Esophagus muscularis mucosa (tissue), 4 donors: ENCODE measurements around the gene C2CD4C. TPM values are rescaled to one million over a fixed set of nuclear protein-coding genes. Genes with fewer than 3 reads are reported as not detected.
"Not testable (repeated sequence)": the region's sequence is repeated elsewhere in the genome, so short reads cannot be mapped to it uniquely, and the experiment has no call there.

Experiments used
- DNase-seq: peaks from one replicate; pipeline ENCODE4 v3.0.0-alpha.2; 2017; ENCODE audit errors: extremely low spot score
- H3K27ac ChIP-seq, 4 donors: fragments of 200-600 bp; sonication (generic); replicated peaks in 1 of 4; 1 replicate in 3 of 4; 2 replicates in 1 of 4; pipeline ENCODE4 v1.5.1; 2016 to 2019; ENCODE audit warnings: mild to moderate bottlenecking in 1 of 4
- H3K27me3 ChIP-seq, 4 donors: fragments of 200-600 bp; sonication (generic); one replicate each; pipeline versions ENCODE4 v1.5.1 to v1.6.0; 2016 to 2019
- H3K36me3 ChIP-seq, 4 donors: fragments of 200-600 bp; sonication (generic); one replicate each; pipeline ENCODE4 v1.5.1; 2016 to 2019
- H3K4me1 ChIP-seq, 4 donors: fragments of 200-600 bp; sonication (generic); one replicate each; pipeline ENCODE4 v1.5.1; 2016 to 2019
- H3K4me3 ChIP-seq, 4 donors: fragments of 200-600 bp; sonication (generic); 1 replicate in 2 of 4; 2 replicates in 2 of 4; pipeline ENCODE4 v1.5.1; 2016 to 2019; ENCODE audit warnings: mild to moderate bottlenecking in 4 of 4, moderate library complexity in 1 of 4
- H3K9me3 ChIP-seq, 4 donors: fragments of 200-600 bp; sonication (generic); 1 replicate in 3 of 4; 2 replicates in 1 of 4; pipeline ENCODE4 v1.5.1; 2016 to 2019
- EP300 ChIP-seq: sonication (generic); formaldehyde crosslinking; IDR thresholded peaks from one replicate; pipeline ENCODE4 v1.6.1; 2017; ENCODE audit warnings: antibody characterized with exemption
- POLR2A ChIP-seq: fragments of 450-650 bp; IDR thresholded peaks from one replicate; pipeline ENCODE4 v1.6.1; 2017; ENCODE audit warnings: antibody characterized with exemption, moderate library complexity, mild to moderate bottlenecking, low read depth
- POLR2AphosphoS5 ChIP-seq, 2 donors: sonication (generic); formaldehyde crosslinking; IDR thresholded peaks; one replicate each; pipeline ENCODE4 v1.6.1; 2017; ENCODE audit warnings: antibody characterized with exemption in 2 of 2
- WGBS: methylation state at CpG from one replicate; pipeline ENCODE4 v1.1.5; 2018; 5-methylcytosine and 5-hydroxymethylcytosine counted together
- intact Hi-C: fragments of 100-400 bp; cut with DNase I; formaldehyde crosslinking; loops from one replicate; pipeline ENCODE4 v1.15.1; 2023
- total RNA-seq, 4 donors: library from RNA; depleted of rRNA; stranded (reverse); fragments of >200 nt; gene quantifications; one replicate each; pipeline versions ENCODE4 v1.1.0 to v1.2.1, GENCODE V29; 2016
- TF ChIP-seq, protein P1 (sequence below), 3 experiments: fragments of 200-600 bp in 2 of 3; fragments of 450-650 bp in 1 of 3; sonication (generic) in 2 of 3; IDR thresholded peaks; one replicate each; pipeline ENCODE4 v1.5.1; 2017 to 2019; ENCODE audit warnings: antibody characterized with exemption in 3 of 3, mild to moderate bottlenecking in 2 of 3, moderate library complexity in 1 of 3

The C2CD4C gene
- total RNA-seq, 4 donors from 2014 or later: 0.46 to 3.7 (median 1.7) TPM

GRCh38 chr19:426725-427445 is 17.9 kb upstream of the C2CD4C start:
- TF ChIP-seq EP300 (no peak), POLR2AphosphoS5 (IDR thresholded peaks at IDR 0.05) (no peak), POLR2A (no peak)
- TF ChIP-seq, protein P1, sequence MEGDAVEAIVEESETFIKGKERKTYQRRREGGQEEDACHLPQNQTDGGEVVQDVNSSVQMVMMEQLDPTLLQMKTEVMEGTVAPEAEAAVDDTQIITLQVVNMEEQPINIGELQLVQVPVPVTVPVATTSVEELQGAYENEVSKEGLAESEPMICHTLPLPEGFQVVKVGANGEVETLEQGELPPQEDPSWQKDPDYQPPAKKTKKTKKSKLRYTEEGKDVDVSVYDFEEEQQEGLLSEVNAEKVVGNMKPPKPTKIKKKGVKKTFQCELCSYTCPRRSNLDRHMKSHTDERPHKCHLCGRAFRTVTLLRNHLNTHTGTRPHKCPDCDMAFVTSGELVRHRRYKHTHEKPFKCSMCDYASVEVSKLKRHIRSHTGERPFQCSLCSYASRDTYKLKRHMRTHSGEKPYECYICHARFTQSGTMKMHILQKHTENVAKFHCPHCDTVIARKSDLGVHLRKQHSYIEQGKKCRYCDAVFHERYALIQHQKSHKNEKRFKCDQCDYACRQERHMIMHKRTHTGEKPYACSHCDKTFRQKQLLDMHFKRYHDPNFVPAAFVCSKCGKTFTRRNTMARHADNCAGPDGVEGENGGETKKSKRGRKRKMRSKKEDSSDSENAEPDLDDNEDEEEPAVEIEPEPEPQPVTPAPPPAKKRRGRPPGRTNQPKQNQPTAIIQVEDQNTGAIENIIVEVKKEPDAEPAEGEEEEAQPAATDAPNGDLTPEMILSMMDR (IDR thresholded peaks at IDR 0.05): no peak
- H3K36me3 ChIP-seq: peaks cover 7 to 57% (median 27%) of the 10 kb centered on the region in 4 donors
- H3K4me1 ChIP-seq: peaks cover 0 to 4% (median 2%) of the 10 kb centered on the region in 4 donors
- intact Hi-C loops: no loop called here
- WGBS: 78% methylated on average over 45 of the region's 51 CpGs
- DNase-seq: no peak
- no peak overlapping the region for H3K4me3 ChIP-seq
- H3K27ac ChIP-seq: no peak overlapping the region
- no peaks in the 10 kb centered on the region for H3K9me3 ChIP-seq
- H3K27me3 ChIP-seq: no peaks in the 10 kb centered on the region

DNA sequence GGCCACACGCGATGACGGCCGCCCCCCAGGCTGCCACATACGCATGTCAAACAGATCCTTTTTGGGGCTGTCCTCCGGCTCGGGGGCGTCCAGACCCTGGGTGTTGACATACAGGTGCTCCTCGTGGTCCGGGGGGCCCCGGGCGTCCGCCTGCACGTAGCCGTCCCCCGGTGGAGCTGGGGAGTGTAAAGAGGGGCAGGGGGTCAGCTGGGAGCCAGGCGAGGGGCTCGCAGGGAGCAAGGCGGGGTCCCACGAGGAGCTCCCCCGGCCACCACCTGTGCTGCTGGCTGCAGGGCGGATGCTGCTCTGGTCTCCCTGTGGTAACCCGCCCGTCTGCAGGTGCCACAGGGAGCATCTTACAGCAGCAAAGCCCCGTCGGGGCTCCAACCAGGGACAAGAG is 16.1 kb upstream of the C2CD4C start:
- Histone ChIP-seq H3K9me3 (no peaks in the 10 kb centered on the region), H3K27ac (no peak overlapping the region), H3K4me3 (no peak overlapping the region), H3K27me3 (no peaks in the 10 kb centered on the region), H3K4me1 (peaks cover 0 to 4% (median 4%) of the 10 kb centered on the region in 4 donors), H3K36me3 (peaks cover 8 to 51% (median 21%) of the 10 kb centered on the region in 4 donors)
- TF ChIP-seq POLR2A (no peak), POLR2AphosphoS5 (IDR thresholded peaks at IDR 0.05) (no peak), EP300 (no peak)
- TF ChIP-seq, protein P1 (IDR thresholded peaks at IDR 0.05): no peak
- intact Hi-C loops: no loop called here
- 91% methylated on average over 6 of the region's 26 CpGs for WGBS
- DNase-seq: no peak

DNA sequence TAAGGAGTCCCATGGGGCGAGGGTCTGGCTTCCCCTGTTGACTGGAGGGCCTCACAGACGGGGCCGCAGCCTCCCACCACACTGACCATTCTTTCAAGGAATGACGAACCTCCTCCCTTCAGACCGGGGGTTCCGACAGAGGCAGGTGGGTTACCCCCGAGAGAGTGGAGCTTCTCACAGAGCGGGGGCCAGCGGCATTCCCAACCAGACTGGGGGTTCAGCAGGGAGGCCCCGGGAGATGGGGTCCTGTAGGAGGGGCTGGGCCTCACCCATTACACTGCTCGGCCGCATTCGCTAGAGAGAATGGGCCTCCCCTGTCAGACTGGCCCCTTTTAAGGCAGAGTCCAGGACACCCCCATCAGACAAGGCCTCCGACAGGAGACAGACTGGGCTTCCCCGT is 15.6 kb upstream of the C2CD4C start:
- peaks cover 0 to 6% (median 4%) of the 10 kb centered on the region in 4 donors for H3K4me1 ChIP-seq
- H3K4me3 ChIP-seq: no peak overlapping the region
- TF ChIP-seq POLR2A (no peak), EP300 (no peak), POLR2AphosphoS5 (IDR thresholded peaks at IDR 0.05) (no peak)
- TF ChIP-seq, protein P1 (IDR thresholded peaks at IDR 0.05): no peak
- no peaks in the 10 kb centered on the region for H3K27me3 ChIP-seq
- H3K27ac ChIP-seq: no peak overlapping the region
- H3K9me3 ChIP-seq: no peaks in the 10 kb centered on the region
- 91% methylated on average over 13 of the region's 15 CpGs for WGBS
- H3K36me3 ChIP-seq: peaks cover 8 to 46% (median 23%) of the 10 kb centered on the region in 4 donors
- intact Hi-C loops: no loop called here
- no peak for DNase-seq

DNA sequence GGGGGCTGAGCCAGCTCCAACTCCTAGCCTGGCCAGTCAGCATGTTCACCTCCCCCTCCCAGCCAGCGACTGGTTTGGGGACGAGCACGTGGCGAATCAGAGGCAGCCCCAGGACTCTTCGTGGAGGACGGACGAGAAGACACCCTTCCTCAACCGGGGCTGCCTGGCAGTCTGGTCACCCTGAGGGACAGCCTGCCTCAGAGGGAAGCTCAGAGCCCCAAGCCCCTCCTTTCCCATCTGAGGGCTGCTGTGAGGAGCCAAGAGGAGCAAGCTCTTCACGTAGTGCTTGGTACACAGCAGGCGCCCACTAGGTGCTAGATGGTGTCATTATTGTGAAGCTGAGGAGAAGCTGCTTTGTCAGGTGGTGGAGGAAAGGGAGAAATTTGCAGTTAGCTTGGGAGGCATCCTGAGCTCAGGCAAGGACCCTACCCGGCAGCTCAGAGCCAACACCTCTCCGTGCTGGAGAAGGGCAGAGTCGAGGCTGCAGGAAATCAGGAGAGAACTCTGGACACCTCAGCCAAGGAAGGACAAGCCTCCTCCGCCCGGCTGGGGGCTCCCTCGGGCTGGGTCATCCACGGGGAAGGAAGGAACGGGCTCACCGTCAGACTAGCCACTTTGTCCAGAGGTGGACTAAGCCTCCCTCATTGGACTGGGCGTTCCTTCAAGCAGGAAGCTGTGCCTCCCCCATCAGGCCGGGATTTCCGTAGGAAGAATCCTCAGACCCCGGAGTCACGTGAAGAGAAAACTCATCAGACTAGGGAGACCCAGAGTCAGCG is 14.9 kb upstream of the C2CD4C start:
- peaks cover 8 to 40% (median 24%) of the 10 kb centered on the region in 4 donors for H3K36me3 ChIP-seq
- no peak for DNase-seq
- WGBS: 90% methylated on average over 23 of the region's 25 CpGs
- no peaks in the 10 kb centered on the region for H3K27me3 ChIP-seq
- no peak for TF ChIP-seq POLR2AphosphoS5 (IDR thresholded peaks at IDR 0.05)
- TF ChIP-seq, protein P1 (IDR thresholded peaks at IDR 0.05): no peak
- TF ChIP-seq EP300: no peak
- no peak for TF ChIP-seq POLR2A
- no peak overlapping the region for H3K4me3 ChIP-seq
- no peaks in the 10 kb centered on the region for H3K9me3 ChIP-seq
- H3K4me1 ChIP-seq: peaks cover 0 to 9% (median 4%) of the 10 kb centered on the region in 4 donors
- no peak overlapping the region for H3K27ac ChIP-seq
- intact Hi-C loops: no loop called here

GRCh38 chr19:422917-423226 is 13.9 kb upstream of the C2CD4C start:
- H3K27me3 ChIP-seq, H3K9me3 ChIP-seq, intact Hi-C loops, H3K27ac ChIP-seq, H3K4me1 ChIP-seq, H3K4me3 ChIP-seq, DNase-seq: not testable (repeated sequence)
- 87% methylated on average over 6 of the region's 9 CpGs for WGBS
- H3K36me3 ChIP-seq: peaks cover 8 to 35% (median 26%) of the 10 kb centered on the region in 4 donors
